Uterus (tissue), 4 donors: ENCODE results near the gene DHX30. TPM values are rescaled to one million over a fixed set of nuclear protein-coding genes. Genes with fewer than 3 reads are reported as not detected.
A peak's percentile ranks its signal among the peaks of the same experiment; 100 is the strongest.
"Not testable (repeated sequence)": the region's sequence is repeated elsewhere in the genome, so short reads cannot be mapped to it uniquely, and the experiment has no call there.

Experiments used
- DNase-seq, 2 donors: peaks; one replicate each; pipeline ENCODE4 v3.0.0-alpha.2; 2019 to 2020
- H3K27ac ChIP-seq, 2 donors: fragments of 200-600 bp; sonication (generic); 1 replicate in 1 of 2; 2 replicates in 1 of 2; pipeline ENCODE4 v1.5.1; 2016 to 2018
- H3K27me3 ChIP-seq, 2 donors: fragments of 200-600 bp; sonication (generic); one replicate each; pipeline ENCODE4 v1.5.1; 2018 to 2019; ENCODE audit warnings: control low read depth in 1 of 2
- H3K36me3 ChIP-seq, 2 donors: fragments of 200-600 bp; sonication (generic); one replicate each; pipeline ENCODE4 v1.5.1; 2019; ENCODE audit warnings: control low read depth in 1 of 2
- H3K4me1 ChIP-seq, 2 donors: fragments of 200-600 bp; sonication (generic); one replicate each; pipeline ENCODE4 v1.5.1; 2018 to 2019; ENCODE audit warnings: control low read depth in 1 of 2
- H3K4me3 ChIP-seq, 2 donors: fragments of 200-600 bp; sonication (generic); 1 replicate in 1 of 2; 2 replicates in 1 of 2; pipeline ENCODE4 v1.5.1; 2018 to 2019; ENCODE audit warnings: mild to moderate bottlenecking in 1 of 2
- H3K9me3 ChIP-seq, 2 donors: fragments of 200-600 bp; sonication (generic); one replicate each; pipeline ENCODE4 v1.5.1; 2019; ENCODE audit warnings: control low read depth in 1 of 2
- POLR2A ChIP-seq, 2 donors: fragments of 450-650 bp; IDR thresholded peaks; one replicate each; pipeline ENCODE4 v1.6.1; 2016; ENCODE audit warnings: antibody characterized with exemption in 2 of 2, mild to moderate bottlenecking in 1 of 2, moderate library complexity in 1 of 2
- intact Hi-C: fragments of 100-400 bp; cut with DNase I; formaldehyde crosslinking; loops from one replicate; pipeline ENCODE4 v1.15.1; 2023; ENCODE audit warnings: low total_unique reads
- total RNA-seq, 4 donors: library from RNA; depleted of rRNA in 3 of 4; stranded (reverse); fragments of >200 nt in 3 of 4; gene quantifications; one replicate each; pipeline versions ENCODE4 v1.1.0 to v1.2.4, GENCODE V29; 2014 to 2023
- TF ChIP-seq, protein P1 (sequence below), 4 experiments: fragments of 200-600 bp in 2 of 4; fragments of 450-650 bp in 2 of 4; sonication (generic) in 2 of 4; IDR thresholded peaks; one replicate each; pipeline ENCODE4 v1.5.1; 2016 to 2019; ENCODE audit warnings: antibody characterized with exemption in 4 of 4, mild to moderate bottlenecking in 2 of 4, moderate library complexity in 1 of 4
- donor health status: DM: yes; HTN: yes; CAD: no.

The DHX30 gene, protein sequence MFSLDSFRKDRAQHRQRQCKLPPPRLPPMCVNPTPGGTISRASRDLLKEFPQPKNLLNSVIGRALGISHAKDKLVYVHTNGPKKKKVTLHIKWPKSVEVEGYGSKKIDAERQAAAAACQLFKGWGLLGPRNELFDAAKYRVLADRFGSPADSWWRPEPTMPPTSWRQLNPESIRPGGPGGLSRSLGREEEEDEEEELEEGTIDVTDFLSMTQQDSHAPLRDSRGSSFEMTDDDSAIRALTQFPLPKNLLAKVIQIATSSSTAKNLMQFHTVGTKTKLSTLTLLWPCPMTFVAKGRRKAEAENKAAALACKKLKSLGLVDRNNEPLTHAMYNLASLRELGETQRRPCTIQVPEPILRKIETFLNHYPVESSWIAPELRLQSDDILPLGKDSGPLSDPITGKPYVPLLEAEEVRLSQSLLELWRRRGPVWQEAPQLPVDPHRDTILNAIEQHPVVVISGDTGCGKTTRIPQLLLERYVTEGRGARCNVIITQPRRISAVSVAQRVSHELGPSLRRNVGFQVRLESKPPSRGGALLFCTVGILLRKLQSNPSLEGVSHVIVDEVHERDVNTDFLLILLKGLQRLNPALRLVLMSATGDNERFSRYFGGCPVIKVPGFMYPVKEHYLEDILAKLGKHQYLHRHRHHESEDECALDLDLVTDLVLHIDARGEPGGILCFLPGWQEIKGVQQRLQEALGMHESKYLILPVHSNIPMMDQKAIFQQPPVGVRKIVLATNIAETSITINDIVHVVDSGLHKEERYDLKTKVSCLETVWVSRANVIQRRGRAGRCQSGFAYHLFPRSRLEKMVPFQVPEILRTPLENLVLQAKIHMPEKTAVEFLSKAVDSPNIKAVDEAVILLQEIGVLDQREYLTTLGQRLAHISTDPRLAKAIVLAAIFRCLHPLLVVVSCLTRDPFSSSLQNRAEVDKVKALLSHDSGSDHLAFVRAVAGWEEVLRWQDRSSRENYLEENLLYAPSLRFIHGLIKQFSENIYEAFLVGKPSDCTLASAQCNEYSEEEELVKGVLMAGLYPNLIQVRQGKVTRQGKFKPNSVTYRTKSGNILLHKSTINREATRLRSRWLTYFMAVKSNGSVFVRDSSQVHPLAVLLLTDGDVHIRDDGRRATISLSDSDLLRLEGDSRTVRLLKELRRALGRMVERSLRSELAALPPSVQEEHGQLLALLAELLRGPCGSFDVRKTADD
- total RNA-seq = 10 to 100 TPM; 21.5 to 78.6 (median 55.7) TPM

DNA sequence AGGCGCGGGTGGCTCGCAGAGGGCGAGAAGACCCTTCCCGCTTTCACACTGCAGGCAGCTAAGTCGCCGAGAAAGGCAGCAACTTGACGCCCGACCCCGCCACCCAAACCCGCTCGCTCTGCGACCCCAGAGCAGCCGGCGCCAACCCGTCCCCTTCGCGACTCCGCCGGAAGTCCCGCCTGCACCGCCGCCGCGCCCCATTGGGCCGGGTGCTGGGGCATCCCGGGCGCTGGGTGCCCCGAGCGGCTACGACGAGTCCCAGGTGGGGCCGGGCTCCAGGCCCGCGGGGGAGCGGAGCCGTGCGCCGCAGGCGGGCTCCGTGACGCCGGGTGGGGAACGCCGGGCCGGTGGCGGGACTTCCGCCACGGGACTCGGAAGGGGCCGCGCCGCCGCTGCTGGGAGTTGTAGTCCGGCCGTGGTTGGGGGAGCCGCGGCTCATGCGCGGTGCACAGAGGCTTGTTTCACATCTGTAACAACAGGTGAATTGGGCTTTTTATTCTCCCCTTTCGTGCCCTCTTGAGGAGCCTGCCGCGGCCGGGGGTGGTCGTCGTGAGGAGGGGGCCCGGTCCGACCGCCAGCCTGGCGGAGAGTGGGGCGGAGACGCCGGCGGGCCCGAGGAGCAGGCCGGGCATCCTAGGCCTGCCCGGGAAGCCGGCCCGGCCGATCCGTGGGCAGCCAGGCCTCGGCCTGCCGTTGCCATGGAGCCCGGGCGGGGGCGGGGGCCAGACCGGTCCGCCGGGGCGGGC is at the start of gene DHX30:
Gene DHX30 (plus strand): TSS at position 405 of the 746 bp plus-strand sequence. CDS start 7,546 bp downstream, outside the sequence.
- peaks cover 6 to 8% of the 10 kb centered on the region in 2 donors for H3K4me1 ChIP-seq
- peak within 1 kb of the TSS; percentile 73 to 98 for H3K4me3 ChIP-seq
- peak within 1 kb of the TSS; percentile 92 to 100 for H3K27ac ChIP-seq
- DNase-seq = peak; percentile 83 to 88
- H3K9me3 ChIP-seq = no peaks in the 10 kb centered on the region
- no peaks in the 10 kb centered on the region for H3K27me3 ChIP-seq
- TF ChIP-seq, protein P1, sequence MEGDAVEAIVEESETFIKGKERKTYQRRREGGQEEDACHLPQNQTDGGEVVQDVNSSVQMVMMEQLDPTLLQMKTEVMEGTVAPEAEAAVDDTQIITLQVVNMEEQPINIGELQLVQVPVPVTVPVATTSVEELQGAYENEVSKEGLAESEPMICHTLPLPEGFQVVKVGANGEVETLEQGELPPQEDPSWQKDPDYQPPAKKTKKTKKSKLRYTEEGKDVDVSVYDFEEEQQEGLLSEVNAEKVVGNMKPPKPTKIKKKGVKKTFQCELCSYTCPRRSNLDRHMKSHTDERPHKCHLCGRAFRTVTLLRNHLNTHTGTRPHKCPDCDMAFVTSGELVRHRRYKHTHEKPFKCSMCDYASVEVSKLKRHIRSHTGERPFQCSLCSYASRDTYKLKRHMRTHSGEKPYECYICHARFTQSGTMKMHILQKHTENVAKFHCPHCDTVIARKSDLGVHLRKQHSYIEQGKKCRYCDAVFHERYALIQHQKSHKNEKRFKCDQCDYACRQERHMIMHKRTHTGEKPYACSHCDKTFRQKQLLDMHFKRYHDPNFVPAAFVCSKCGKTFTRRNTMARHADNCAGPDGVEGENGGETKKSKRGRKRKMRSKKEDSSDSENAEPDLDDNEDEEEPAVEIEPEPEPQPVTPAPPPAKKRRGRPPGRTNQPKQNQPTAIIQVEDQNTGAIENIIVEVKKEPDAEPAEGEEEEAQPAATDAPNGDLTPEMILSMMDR (IDR thresholded peaks at IDR 0.05) = peak in 1 of 4 experiments; percentile 7
- peak; percentile 57 to 86 for TF ChIP-seq POLR2A (IDR thresholded peaks at IDR 0.05)
- no peaks in the 10 kb centered on the region for H3K36me3 ChIP-seq
- intact Hi-C loops = loop anchor here (5.0 kb wide), 1 partner anchor 281 kb away; no protein-coding TSS in a partner anchor

DNA sequence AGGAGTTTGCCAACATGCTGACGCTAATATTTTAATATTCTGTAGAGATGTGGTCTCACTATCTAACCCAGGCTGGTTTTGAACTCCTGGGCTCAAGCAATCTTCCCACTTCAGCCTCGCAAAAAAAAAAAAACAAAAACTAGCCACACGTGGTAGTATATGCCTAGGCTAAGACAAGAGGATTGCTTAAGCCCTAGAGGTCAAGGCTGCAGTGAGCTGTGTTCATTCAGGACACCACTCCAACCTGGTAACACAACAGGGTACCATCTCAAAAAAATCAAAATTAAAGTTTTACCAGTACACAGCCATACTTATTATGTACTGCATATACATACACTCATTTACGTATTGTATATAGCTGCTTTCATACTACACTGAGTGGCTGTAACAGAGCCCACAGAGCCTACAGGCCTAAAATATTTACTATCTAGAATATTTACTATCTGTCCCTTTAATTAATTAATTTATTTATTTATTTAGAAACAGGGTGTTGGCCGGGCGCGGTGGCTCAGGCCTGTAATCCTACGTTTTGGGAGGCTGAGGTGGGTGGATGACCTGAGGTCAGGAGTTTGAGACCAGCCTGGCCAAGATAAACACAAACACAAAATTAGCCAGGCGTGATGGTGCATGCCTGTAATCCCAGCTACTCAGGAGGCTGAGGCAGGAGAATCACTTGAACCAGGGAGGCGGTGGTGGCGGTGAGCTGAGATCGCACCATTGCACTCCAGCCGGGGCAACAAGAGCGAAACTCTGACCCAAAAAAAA is 44.5 kb upstream of the DHX30 start:
- H3K9me3 ChIP-seq = no peaks in the 10 kb centered on the region
- H3K27ac ChIP-seq = no peak overlapping the region
- H3K36me3 ChIP-seq = no peaks in the 10 kb centered on the region
- H3K27me3 ChIP-seq = no peaks in the 10 kb centered on the region
- no peak for DNase-seq
- intact Hi-C loops = no loop called here
- no peaks in the 10 kb centered on the region for H3K4me1 ChIP-seq
- no peak overlapping the region for H3K4me3 ChIP-seq
- TF ChIP-seq POLR2A (IDR thresholded peaks at IDR 0.05) = no peak
- TF ChIP-seq, protein P1 (IDR thresholded peaks at IDR 0.05) = no peak

DNA sequence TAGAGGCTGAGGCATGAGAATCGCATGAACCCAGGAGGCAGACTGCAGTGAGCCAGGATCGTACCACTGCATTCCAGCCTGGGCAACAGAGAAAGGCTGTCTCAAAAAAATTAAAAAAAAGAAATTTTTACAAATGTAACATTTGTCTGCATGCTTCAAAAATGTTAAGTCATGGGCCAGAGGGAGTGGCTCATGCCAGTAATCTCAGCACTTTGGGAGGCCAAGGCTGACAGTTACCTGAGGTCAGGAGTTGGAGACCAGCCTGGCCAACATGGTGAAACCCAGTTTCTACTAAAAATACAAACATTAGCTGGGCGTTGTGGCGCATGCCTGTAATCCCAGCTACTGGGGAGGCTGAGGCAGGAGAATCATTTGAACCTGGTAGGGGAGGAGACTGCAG is 42.7 kb upstream of the DHX30 start:
- intact Hi-C loops = not testable (repeated sequence)

DNA sequence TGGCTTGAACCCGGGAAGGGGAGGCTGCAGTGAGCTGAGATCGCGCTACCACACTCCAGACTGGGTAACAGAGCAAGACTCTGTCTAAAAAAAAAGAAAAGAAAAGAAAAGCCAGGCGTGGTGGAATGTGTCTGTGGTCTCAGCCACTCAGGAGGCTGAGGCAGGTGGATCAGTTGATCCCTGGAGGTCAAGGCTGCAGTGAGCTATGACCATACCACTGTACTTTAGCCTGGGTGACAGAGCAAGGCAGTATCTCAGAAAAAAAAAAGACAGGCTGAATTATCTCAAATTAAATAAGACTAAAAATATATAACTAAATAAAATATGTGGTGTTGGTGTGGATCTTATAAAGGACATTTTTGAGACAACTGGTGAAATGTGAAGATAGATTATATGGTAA is 41.9 kb upstream of the DHX30 start:
- Histone ChIP-seq H3K27me3 (no peaks in the 10 kb centered on the region), H3K4me3 (no peak overlapping the region), H3K4me1 (peaks cover 0 to 6% of the 10 kb centered on the region in 2 donors), H3K27ac (no peak overlapping the region), H3K9me3 (no peaks in the 10 kb centered on the region), H3K36me3 (no peaks in the 10 kb centered on the region)
- no peak for TF ChIP-seq POLR2A (IDR thresholded peaks at IDR 0.05)
- TF ChIP-seq, protein P1 (IDR thresholded peaks at IDR 0.05) = no peak
- intact Hi-C loops = no loop called here
- no peak for DNase-seq

More for the DNA sequence above, 42.7 kb upstream of the DHX30 start:
- H3K27ac ChIP-seq, H3K4me1 ChIP-seq, H3K27me3 ChIP-seq, H3K4me3 ChIP-seq, H3K9me3 ChIP-seq, H3K36me3 ChIP-seq, DNase-seq: not testable (repeated sequence)
